RPMI7951 (cell line): ENCODE measurements around the gene GYS1. TPM values are rescaled to one million over a fixed set of nuclear protein-coding genes. Genes with fewer than 3 reads are reported as not detected.

Experiments
- DNase-seq: peaks from one replicate; pipeline ENCODE4 v3.0.0-alpha.2; 2012; ENCODE audit warnings: low read depth
- total RNA-seq: library from RNA; depleted of rRNA; stranded (reverse); fragments of >200 nt; shearing (Covaris generic); gene quantifications from 2 replicates; pipeline ENCODE4 v1.2.3, GENCODE V29; 2014

Gene GYS1
- total RNA-seq, 1 experiment from 2014 or later, result 60.1 TPM

GRCh38 chr19:48964205-48965039 lies 28.7 kb downstream of the GYS1 start:
- no peak for DNase-seq

GRCh38 chr19:48963371-48964204 lies 29.5 kb downstream of the GYS1 start:
- peak; percentile 84 for DNase-seq

- no peak for DNase-seq
These were observed 30.3 kb downstream of the GYS1 start for GRCh38 chr19:48962849-48963165.

- peak; percentile 47 for DNase-seq
These were observed 30.9 kb downstream of the GYS1 start for GRCh38 chr19:48962029-48962848.

GRCh38 chr19:48961673-48962028 lies 31.5 kb downstream of the GYS1 start:
- DNase-seq, result no peak

- no peak for DNase-seq
These were observed 32.0 kb downstream of the GYS1 start for GRCh38 chr19:48961051-48961649.

- no peak for DNase-seq
These were observed 33.5 kb downstream of the GYS1 start for GRCh38 chr19:48959341-48960239.

GRCh38 chr19:48958006-48958405 lies 35.1 kb downstream of the GYS1 start:
- no peak for DNase-seq

- DNase-seq, result no peak
These were observed 37.7 kb downstream of the GYS1 start for GRCh38 chr19:48955308-48955958.

- DNase-seq, result peak; percentile 96
These were observed 38.4 kb downstream of the GYS1 start, which contains the start of gene BAX for GRCh38 chr19:48954595-48955307. Gene BAX, plus strand, starts transcription at chr19:48954875. Its CDS starts 54 bp downstream, at chr19:48954929.

GRCh38 chr19:48953990-48954594 lies 39.0 kb downstream of the GYS1 start:
- no peak for DNase-seq

- DNase-seq, result no peak
These were observed 40.0 kb downstream of the GYS1 start for GRCh38 chr19:48953141-48953540.

GRCh38 chr19:48950830-48951519 lies 42.1 kb downstream of the GYS1 start:
- no peak for DNase-seq

- peak; percentile 51 for DNase-seq
These were observed 43.0 kb downstream of the GYS1 start for GRCh38 chr19:48950159-48950558.

GRCh38 chr19:48947258-48947542 lies 45.9 kb downstream of the GYS1 start:
- DNase-seq, result no peak

GRCh38 chr19:48946463-48947257 lies 46.4 kb downstream of the GYS1 start:
- DNase-seq, result no peak

GRCh38 chr19:48945817-48946216 lies 47.3 kb downstream of the GYS1 start:
- DNase-seq, result no peak

GRCh38 chr19:48945415-48945814 lies 47.7 kb downstream of the GYS1 start:
- no peak for DNase-seq
